ENCODE data around the gene KAZALD1. TPM values are rescaled to one million over a fixed set of nuclear protein-coding genes. Genes with fewer than 3 reads are reported as not detected.
A peak's percentile ranks its signal among the peaks of the same experiment; 100 is the strongest.

The KAZALD1 gene
- total and polyA plus RNA-seq, 10 donors = 11.6 to 67.3 (median 31.0) TPM

DNA sequence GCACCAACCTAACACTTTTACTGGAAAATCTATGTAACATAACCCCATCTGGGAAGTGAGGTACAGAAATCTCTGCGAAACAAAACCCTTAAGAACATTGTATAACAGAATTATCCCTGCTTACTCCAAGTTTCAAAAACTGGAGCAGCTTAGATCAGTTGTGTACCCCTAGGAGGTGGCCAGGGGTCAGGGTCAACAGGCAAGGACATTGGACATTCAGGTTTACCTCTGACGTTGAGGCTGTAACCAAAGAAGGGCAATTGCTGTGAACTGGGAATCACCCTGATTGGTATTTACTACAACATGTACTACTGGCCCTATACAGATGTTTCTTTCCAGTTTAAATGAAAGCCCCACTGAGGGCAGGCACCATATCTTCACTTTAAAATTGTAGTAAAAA lies 17.7 kb upstream of the KAZALD1 start:
- H3K27ac ChIP-seq = peak overlapping the region in 1 of 8 donors; percentile 79
- no peak for DNase-seq

DNA sequence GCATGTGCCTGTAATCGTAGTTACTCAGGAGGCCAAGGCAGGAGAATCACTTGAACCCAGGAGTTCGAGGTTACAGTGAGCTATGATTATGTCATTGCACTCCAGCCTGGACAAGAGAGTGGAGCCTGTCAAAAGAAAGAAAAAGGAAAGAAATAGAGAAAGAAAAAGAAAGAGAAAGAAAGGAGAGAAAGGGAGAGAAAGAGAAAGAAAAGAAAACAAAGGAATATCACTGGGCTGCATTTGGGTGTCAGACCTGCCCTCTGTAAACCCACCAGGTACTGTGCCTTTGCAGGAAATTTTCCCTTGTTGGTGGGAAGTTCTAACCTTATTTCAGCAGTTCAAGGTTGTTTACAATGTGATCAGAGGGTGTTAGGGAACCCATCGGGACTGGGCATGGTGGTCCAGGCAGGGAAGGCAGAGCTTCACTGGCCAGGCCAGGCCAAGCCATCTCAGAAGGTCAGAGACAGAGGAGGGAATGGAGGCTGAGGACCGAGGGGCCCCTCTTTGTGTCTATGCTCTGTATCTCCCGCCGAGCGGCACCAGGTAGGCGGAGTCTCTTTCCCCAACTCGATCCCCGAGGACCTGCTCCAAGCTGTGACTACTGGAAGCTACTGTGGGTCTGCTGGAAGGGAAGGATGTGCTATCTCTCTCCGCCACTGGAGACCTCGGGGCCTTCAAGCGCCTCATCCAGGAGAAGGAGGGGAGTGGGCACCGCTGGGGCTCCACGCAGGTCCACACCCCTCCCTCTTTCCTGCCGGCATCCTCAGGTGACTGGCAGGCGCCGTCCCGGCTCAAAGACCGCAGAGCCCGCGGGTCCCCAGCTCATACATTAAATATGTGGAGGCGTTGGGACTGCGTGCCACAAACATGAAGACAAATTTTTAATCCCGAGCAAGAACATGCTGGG lies 15.2 kb upstream of the KAZALD1 start:
- intact Hi-C loops (cut with DNase I; ENCODE audit: low total_unique reads) = no loop called here
- WGBS, 5 donors = 51 to 63% (median 59%) methylated on average over 23 to 25 of the region's 25 CpGs
- Histone ChIP-seq H3K4me1 (peaks cover 18 to 51% (median 32%) of the 10 kb centered on the region in 6 donors), H3K9me3 (no peaks in the 10 kb centered on the region), H3K36me3 (no peaks in the 10 kb centered on the region), H3K27me3 (replicated peaks in 1 of 7) (peaks cover 0 to 55% (median 38%) of the 10 kb centered on the region in 7 donors), H3K27ac (no peak overlapping the region), H3K4me3 (no peak overlapping the region)
- DNase-seq = no peak
- TF ChIP-seq POLR2AphosphoS5 (IDR thresholded peaks at IDR 0.05) (no peak), POLR2A (IDR thresholded peaks at IDR 0.05) (no peak)
- TF ChIP-seq, protein P1, sequence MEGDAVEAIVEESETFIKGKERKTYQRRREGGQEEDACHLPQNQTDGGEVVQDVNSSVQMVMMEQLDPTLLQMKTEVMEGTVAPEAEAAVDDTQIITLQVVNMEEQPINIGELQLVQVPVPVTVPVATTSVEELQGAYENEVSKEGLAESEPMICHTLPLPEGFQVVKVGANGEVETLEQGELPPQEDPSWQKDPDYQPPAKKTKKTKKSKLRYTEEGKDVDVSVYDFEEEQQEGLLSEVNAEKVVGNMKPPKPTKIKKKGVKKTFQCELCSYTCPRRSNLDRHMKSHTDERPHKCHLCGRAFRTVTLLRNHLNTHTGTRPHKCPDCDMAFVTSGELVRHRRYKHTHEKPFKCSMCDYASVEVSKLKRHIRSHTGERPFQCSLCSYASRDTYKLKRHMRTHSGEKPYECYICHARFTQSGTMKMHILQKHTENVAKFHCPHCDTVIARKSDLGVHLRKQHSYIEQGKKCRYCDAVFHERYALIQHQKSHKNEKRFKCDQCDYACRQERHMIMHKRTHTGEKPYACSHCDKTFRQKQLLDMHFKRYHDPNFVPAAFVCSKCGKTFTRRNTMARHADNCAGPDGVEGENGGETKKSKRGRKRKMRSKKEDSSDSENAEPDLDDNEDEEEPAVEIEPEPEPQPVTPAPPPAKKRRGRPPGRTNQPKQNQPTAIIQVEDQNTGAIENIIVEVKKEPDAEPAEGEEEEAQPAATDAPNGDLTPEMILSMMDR (IDR thresholded peaks at IDR 0.05 in 8 of 11, conservative IDR thresholded peaks at IDR 0.05 in 3 of 11) = no peak

More for the DNA sequence above, 17.7 kb upstream of the KAZALD1 start:
- intact Hi-C loops (cut with DNase I; ENCODE audit: low total_unique reads) = no loop called here
- TF ChIP-seq, protein P1 (IDR thresholded peaks at IDR 0.05 in 8 of 11, conservative IDR thresholded peaks at IDR 0.05 in 3 of 11) = no peak
- TF ChIP-seq POLR2AphosphoS5 (IDR thresholded peaks at IDR 0.05) (no peak), POLR2A (IDR thresholded peaks at IDR 0.05) (no peak)
- H3K4me3 ChIP-seq = no peak overlapping the region
- peaks cover 0 to 31% (median 22%) of the 10 kb centered on the region in 7 donors for H3K27me3 ChIP-seq (replicated peaks in 1 of 7)
- H3K36me3 ChIP-seq = peaks cover 0 to 15% (median 8%) of the 10 kb centered on the region in 6 donors
- H3K9me3 ChIP-seq = no peaks in the 10 kb centered on the region
- 73 to 93% (median 90%) methylated on average over 2 of the region's 2 CpGs for WGBS, 5 donors
- peaks cover 15 to 44% (median 26%) of the 10 kb centered on the region in 6 donors for H3K4me1 ChIP-seq

DNA sequence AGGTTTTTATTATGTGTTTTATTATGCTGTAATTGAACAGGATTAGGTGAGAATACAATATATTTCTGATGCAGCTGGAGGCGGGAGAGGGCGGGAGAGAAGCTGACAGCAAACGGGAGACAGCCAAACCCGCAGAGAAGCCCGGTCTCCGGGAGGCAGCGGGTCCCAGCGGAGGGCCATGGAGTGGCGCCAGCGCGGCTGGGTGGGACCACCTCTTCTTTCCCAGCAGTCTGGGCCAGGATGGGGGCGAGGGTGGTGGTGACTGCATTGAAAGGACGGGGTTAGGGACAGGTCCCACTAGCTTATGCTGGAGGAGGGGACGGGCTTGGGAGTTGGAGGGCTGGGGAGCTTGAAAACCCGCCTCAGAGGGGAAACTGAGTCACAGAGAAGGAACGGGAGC lies 14.5 kb upstream of the KAZALD1 start:
- DNase-seq = no peak
- H3K27me3 ChIP-seq (replicated peaks in 1 of 7) = peaks cover 0 to 57% (median 38%) of the 10 kb centered on the region in 7 donors
- H3K4me3 ChIP-seq = no peak overlapping the region
- TF ChIP-seq POLR2A (IDR thresholded peaks at IDR 0.05) (no peak), POLR2AphosphoS5 (IDR thresholded peaks at IDR 0.05) (no peak)
- TF ChIP-seq, protein P1 (IDR thresholded peaks at IDR 0.05 in 8 of 11, conservative IDR thresholded peaks at IDR 0.05 in 3 of 11) = no peak
- peaks cover 15 to 44% (median 27%) of the 10 kb centered on the region in 6 donors for H3K4me1 ChIP-seq
- no peaks in the 10 kb centered on the region for H3K9me3 ChIP-seq
- whole genome bisulfite sequencing, 5 donors = 36 to 49% (median 37%) methylated on average over 16 of the region's 16 CpGs
- H3K27ac ChIP-seq = no peak overlapping the region
- intact Hi-C loops (cut with DNase I; ENCODE audit: low total_unique reads) = no loop called here
- no peaks in the 10 kb centered on the region for H3K36me3 ChIP-seq

Data from spleen (tissue), 11 donors.